Measurements from ENCODE around the gene LRBA.
"Not testable (repeated sequence)": the region's sequence is repeated elsewhere in the genome, so short reads cannot be mapped to it uniquely, and the experiment has no call there.

Gene LRBA

GRCh38 chr4:150973626-150974251 is 41.3 kb downstream of the LRBA start:
- H3K4me3 ChIP-seq, result no peak overlapping the region
- DNase-seq (ENCODE audit: low spot score), result no peak

GRCh38 chr4:150972592-150972991 is 42.5 kb downstream of the LRBA start:
- H3K27ac ChIP-seq, result no peak overlapping the region
- no peak for TF ChIP-seq CTCF (IDR thresholded peaks at IDR 0.05)
- H3K4me3 ChIP-seq, result no peak overlapping the region
- no peak for DNase-seq (ENCODE audit: low spot score)

More at GRCh38 chr4:150973626-150974251, 41.3 kb downstream of the LRBA start:
- no peak overlapping the region for H3K27ac ChIP-seq
- TF ChIP-seq CTCF (IDR thresholded peaks at IDR 0.05), result no peak

- no peak for TF ChIP-seq CTCF (IDR thresholded peaks at IDR 0.05)
- H3K4me3 ChIP-seq, result no peak overlapping the region
- no peak for DNase-seq (ENCODE audit: low spot score)
- H3K27ac ChIP-seq, result no peak overlapping the region
These were observed 43.2 kb downstream of the LRBA start for GRCh38 chr4:150971901-150972300.

GRCh38 chr4:150970685-150971151 is 44.4 kb downstream of the LRBA start:
- H3K27ac ChIP-seq, result no peak overlapping the region
- DNase-seq (ENCODE audit: low spot score), result no peak
- no peak for TF ChIP-seq CTCF (IDR thresholded peaks at IDR 0.05)
- H3K4me3 ChIP-seq, result no peak overlapping the region

GRCh38 chr4:150964754-150965153 is 50.3 kb downstream of the LRBA start:
- DNase-seq (ENCODE audit: low spot score), result no peak
- Histone ChIP-seq H3K27ac (no peak overlapping the region), H3K4me3 (no peak overlapping the region)
- no peak for TF ChIP-seq CTCF (IDR thresholded peaks at IDR 0.05)

GRCh38 chr4:150963602-150964345 is 51.3 kb downstream of the LRBA start:
- not testable (repeated sequence) for H3K4me3 ChIP-seq; H3K27ac ChIP-seq; DNase-seq (ENCODE audit: low spot score)

- no peak overlapping the region for H3K4me3 ChIP-seq
- H3K27ac ChIP-seq, result no peak overlapping the region
- no peak for DNase-seq (ENCODE audit: low spot score)
- TF ChIP-seq CTCF (IDR thresholded peaks at IDR 0.05), result no peak
These were observed 52.8 kb downstream of the LRBA start for GRCh38 chr4:150962245-150962644.
